Endodermal cell (in vitro differentiated cells): ENCODE data around the gene CABLES2. TPM values are rescaled to one million over a fixed set of nuclear protein-coding genes. Genes with fewer than 3 reads are reported as not detected.

ENCODE experiments used
- DNase-seq: peaks from one replicate; pipeline ENCODE4 v3.0.0-alpha.2; 2017
- H3K27ac ChIP-seq: 2 replicates; pipeline ENCODE4 v1.5.1; 2013; ENCODE audit warnings: mild to moderate bottlenecking, low read depth, low read length, moderate library complexity
- H3K27me3 ChIP-seq: 2 replicates; pipeline ENCODE4 v1.6.1; 2013; ENCODE audit warnings: mild to moderate bottlenecking, low read length, moderate library complexity; ENCODE audit not compliant: insufficient read depth, control insufficient read depth, poor library complexity, severe bottlenecking
- H3K36me3 ChIP-seq: 2 replicates; pipeline ENCODE4 v1.7.0; 2013; ENCODE audit warnings: mild to moderate bottlenecking, low read length, moderate library complexity; ENCODE audit not compliant: control insufficient read depth, insufficient read depth
- H3K4me1 ChIP-seq: one replicate; pipeline ENCODE4 v1.7.0; 2013; ENCODE audit warnings: low read length; ENCODE audit not compliant: control insufficient read depth, insufficient read depth
- H3K4me3 ChIP-seq: 2 replicates; pipeline ENCODE4 v1.5.1; 2013; ENCODE audit warnings: mild to moderate bottlenecking, low read length, moderate library complexity
- H3K9ac ChIP-seq: 2 replicates; pipeline ENCODE4 v1.6.1; 2013; ENCODE audit warnings: mild to moderate bottlenecking, low read length, moderate library complexity; ENCODE audit not compliant: poor library complexity, severe bottlenecking; ENCODE audit errors: extremely low read depth
- H3K9me3 ChIP-seq: 2 replicates; pipeline ENCODE4 v1.6.1; 2013; ENCODE audit warnings: mild to moderate bottlenecking, low read length, moderate library complexity; ENCODE audit not compliant: control insufficient read depth
- H3K27ac Mint-ChIP-seq: 2 replicates; pipeline ENCODE4 v1.8.0; 2020; ENCODE audit warnings: mixed read lengths
- H3K27me3 Mint-ChIP-seq: 2 replicates; pipeline ENCODE4 v1.8.0; 2021; ENCODE audit warnings: mild to moderate bottlenecking, mixed read lengths; ENCODE audit not compliant: insufficient read depth
- H3K36me3 Mint-ChIP-seq: 2 replicates; pipeline ENCODE4 v1.8.0; 2020; ENCODE audit warnings: low read depth, mixed read lengths
- H3K4me1 Mint-ChIP-seq: 2 replicates; pipeline ENCODE4 v1.8.0; 2020; ENCODE audit warnings: mixed read lengths
- H3K4me3 Mint-ChIP-seq: 2 replicates; pipeline ENCODE4 v1.8.0; 2020; ENCODE audit warnings: mild to moderate bottlenecking, moderate library complexity, mixed read lengths
- H3K9me3 Mint-ChIP-seq: 2 replicates; pipeline ENCODE4 v1.8.0; 2020; ENCODE audit warnings: mild to moderate bottlenecking, mixed read lengths
- CTCF ChIP-seq: fragments of 200-600 bp; sonication (generic); conservative IDR thresholded peaks from 2 replicates; pipeline ENCODE4 v1.5.0; 2021; ENCODE audit warnings: antibody characterized with exemption, mild to moderate bottlenecking
- WGBS, 2 experiments: methylation state at CpG; one replicate each; pipeline versions ENCODE4 v1.1.5 to v1.1.7; 2013; ENCODE audit warnings: missing lambda C conversion rate in 2 of 2, mixed read lengths in 1 of 2; ENCODE audit not compliant: insufficient coverage in 1 of 2, insufficient read length in 1 of 2; 5-methylcytosine and 5-hydroxymethylcytosine counted together
- total RNA-seq, 2 donors: library from RNA; stranded (reverse); fragmentation: NEBNext Ultra II Directional in 1 of 2; extraction: Animal tissue kit (Norgen Biotek cat#: 25700) in 1 of 2; gene quantifications; 2 replicates in 1 of 2; 3 replicates in 1 of 2; pipeline ENCODE4 v1.2.1, GENCODE V29; 2021

The CABLES2 gene
- total RNA-seq, 2 donors from 2014 or later, result 10.4 to 15.6 TPM

- Histone ChIP-seq H3K27me3 (peaks cover 9% of the 10 kb centered on the region), H3K27ac (no peak overlapping the region), H3K36me3 (no peaks in the 10 kb centered on the region), H3K9ac (no peak overlapping the region), H3K4me1 (peaks cover 10% of the 10 kb centered on the region), H3K9me3 (no peaks in the 10 kb centered on the region), H3K4me3 (no peak overlapping the region)
- TF ChIP-seq CTCF, result peak; percentile 10
- peaks cover 15% of the 10 kb centered on the region for H3K4me1 Mint-ChIP-seq
- H3K4me3 Mint-ChIP-seq, result no peak overlapping the region
- no peak overlapping the region for H3K27ac Mint-ChIP-seq
- no peaks in the 10 kb centered on the region for H3K9me3 Mint-ChIP-seq
- WGBS, 2 experiments, result 90 to 93% methylated on average over 16 to 31 of the region's 31 CpGs
- peaks cover 3% of the 10 kb centered on the region for H3K27me3 Mint-ChIP-seq
- no peaks in the 10 kb centered on the region for H3K36me3 Mint-ChIP-seq
- DNase-seq, result no peak
These were observed 21.6 kb upstream of the CABLES2 start for GRCh38 chr20:62428396-62429295.

GRCh38 chr20:62428002-62428372 is 20.9 kb upstream of the CABLES2 start:
- Histone ChIP-seq H3K9me3 (no peaks in the 10 kb centered on the region), H3K27ac (no peak overlapping the region), H3K9ac (no peak overlapping the region), H3K4me1 (peaks cover 10% of the 10 kb centered on the region), H3K36me3 (no peaks in the 10 kb centered on the region), H3K27me3 (peaks cover 9% of the 10 kb centered on the region), H3K4me3 (no peak overlapping the region)
- 92 to 100% methylated on average over 1 to 10 of the region's 10 CpGs for WGBS, 2 experiments
- DNase-seq, result no peak
- no peak for TF ChIP-seq CTCF
- H3K9me3 Mint-ChIP-seq, result no peaks in the 10 kb centered on the region
- H3K4me1 Mint-ChIP-seq, result peaks cover 15% of the 10 kb centered on the region
- H3K27me3 Mint-ChIP-seq, result peaks cover 3% of the 10 kb centered on the region
- H3K36me3 Mint-ChIP-seq, result no peaks in the 10 kb centered on the region
- no peak overlapping the region for H3K4me3 Mint-ChIP-seq
- no peak overlapping the region for H3K27ac Mint-ChIP-seq

- no peak within 1 kb of the TSS for H3K27ac Mint-ChIP-seq
- H3K27me3 Mint-ChIP-seq, result peaks cover 3% of the 10 kb centered on the region
- Histone ChIP-seq H3K36me3 (no peaks in the 10 kb centered on the region), H3K4me1 (peaks cover 10% of the 10 kb centered on the region), H3K27me3 (peaks cover 9% of the 10 kb centered on the region), H3K4me3 (no peak within 1 kb of the TSS), H3K9ac (no peak within 1 kb of the TSS), H3K27ac (no peak within 1 kb of the TSS), H3K9me3 (no peaks in the 10 kb centered on the region)
- peak; percentile 54 for TF ChIP-seq CTCF
- H3K4me1 Mint-ChIP-seq, result peaks cover 15% of the 10 kb centered on the region
- peak within 1 kb of the TSS; percentile 17 for H3K4me3 Mint-ChIP-seq
- DNase-seq, result peak; percentile 94
- 87 to 88% methylated on average over 23 to 28 of the region's 28 CpGs for WGBS, 2 experiments
- H3K36me3 Mint-ChIP-seq, result no peaks in the 10 kb centered on the region
- no peaks in the 10 kb centered on the region for H3K9me3 Mint-ChIP-seq
These were observed 20.3 kb upstream of the CABLES2 start, which contains the start of gene RBBP8NL for GRCh38 chr20:62427172-62428001. TSS of gene RBBP8NL (minus strand) at chr20:62427539. CDS start at chr20:62419647, 7,892 bp downstream.
